Kidney (tissue), 14 donors: ENCODE results near the gene SKOR2. TPM values are rescaled to one million over a fixed set of nuclear protein-coding genes. Genes with fewer than 3 reads are reported as not detected.
A peak's percentile ranks its signal among the peaks of the same experiment; 100 is the strongest.
"Not testable (repeated sequence)": the region's sequence is repeated elsewhere in the genome, so short reads cannot be mapped to it uniquely, and the experiment has no call there.

Source experiments
- DNase-seq, 5 donors: peaks; one replicate each; pipeline ENCODE4 v3.0.0-alpha.2; 2013 to 2020
- FAIRE-seq: peaks from 2 replicates; lab custom pipeline; 2012; peaks lifted over from hg19 to GRCh38; lab: Jason Lieb, UNC
- H3K27ac ChIP-seq, 2 donors: one replicate each; pipeline ENCODE4 v1.7.0; 2013; ENCODE audit warnings: low read depth in 2 of 2, low read length in 2 of 2, inconsistent platforms in 1 of 2
- H3K27me3 ChIP-seq: one replicate; pipeline ENCODE4 v1.7.1; 2013; ENCODE audit warnings: low read length, inconsistent platforms; ENCODE audit not compliant: control insufficient read depth, insufficient read depth
- H3K36me3 ChIP-seq, 3 donors: one replicate each; pipeline versions ENCODE4 v1.7.0 to v1.7.1; 2013; ENCODE audit warnings: low read length in 3 of 3, control low read depth in 1 of 3, inconsistent platforms in 1 of 3; ENCODE audit not compliant: insufficient read depth in 3 of 3, control insufficient read depth in 2 of 3
- H3K4me1 ChIP-seq, 3 donors: one replicate each; pipeline versions ENCODE4 v1.7.0 to v1.7.1; 2013; ENCODE audit warnings: low read length in 3 of 3, inconsistent platforms in 1 of 3, low read depth in 1 of 3; ENCODE audit not compliant: control insufficient read depth in 2 of 3, insufficient read depth in 2 of 3
- H3K4me3 ChIP-seq, 3 donors: one replicate each; pipeline versions ENCODE4 v1.7.0 to v1.8.1; 2013; ENCODE audit warnings: low read length in 3 of 3, control low read depth in 1 of 3, inconsistent platforms in 1 of 3
- H3K9ac ChIP-seq, 3 donors: one replicate each; pipeline versions ENCODE4 v1.7.0 to v1.7.1; 2013; ENCODE audit warnings: low read length in 3 of 3, control low read depth in 1 of 3, inconsistent platforms in 1 of 3
- H3K9me3 ChIP-seq, 3 donors: one replicate each; pipeline versions ENCODE4 v1.7.0 to v1.7.1; 2013; ENCODE audit warnings: low read length in 3 of 3, control low read depth in 1 of 3, inconsistent platforms in 1 of 3; ENCODE audit not compliant: control insufficient read depth in 2 of 3, insufficient read depth in 1 of 3
- CTCF ChIP-seq: IDR thresholded peaks from 3 replicates; pipeline ENCODE4 v1.5.1; 2012; ENCODE audit warnings: mild to moderate bottlenecking, moderate library complexity, borderline replicate concordance; ENCODE audit not compliant: insufficient read depth; ENCODE audit errors: extremely low read depth
- intact Hi-C: fragments of 100-400 bp; cut with DNase I; formaldehyde crosslinking; loops from one replicate; pipeline ENCODE4 v1.11.1; 2022
- polyA plus RNA-seq: library from polyadenylated mRNA; stranded (reverse); fragments of 350-450 nt; fragmentation: Illumina TruSeq; extraction: RNeasy Lipid Tissue Mini Kit (QIAGEN cat#74804); gene quantifications from one replicate; pipeline ENCODE4 v1.2.3, GENCODE V29; 2014; ENCODE audit warnings: low read depth, low replicate concordance; ENCODE audit not compliant: insufficient read depth
- total RNA-seq: library from RNA; stranded (reverse); fragmentation: NEBNext Ultra II Directional; extraction: Animal tissue kit (Norgen Biotek cat#: 25700); gene quantifications from one replicate; pipeline ENCODE4 v1.2.1, GENCODE V29; 2021
- donor health status: control.
- donor health status: control.
- donor health status: control.
- donor health status: control.
- donor health status: control.
- donor health status: DM: yes; HTN: yes; CAD: no.
- donor health status: Normal renal cell carcinoma (clear cell type).

SKOR2 gene
- total and polyA plus RNA-seq, 2 donors from 2014 or later: not detected

- Histone ChIP-seq H3K4me1 (no peaks in the 10 kb centered on the region), H3K36me3 (no peaks in the 10 kb centered on the region), H3K4me3 (no peak overlapping the region), H3K27ac (no peak overlapping the region), H3K27me3 (no peaks in the 10 kb centered on the region), H3K9ac (no peak overlapping the region), H3K9me3 (no peaks in the 10 kb centered on the region)
- FAIRE-seq (no peak), DNase-seq (peak in 1 of 5 donors; percentile 4)
- TF ChIP-seq CTCF: no peak
- intact Hi-C loops: loop anchor here (10.0 kb wide), 1 partner anchor 99 kb away; no protein-coding TSS in a partner anchor
These were observed 47.6 kb downstream of the SKOR2 start for GRCh38 chr18:47203626-47204464.

- H3K9me3 ChIP-seq, H3K4me3 ChIP-seq, H3K36me3 ChIP-seq, intact Hi-C loops, H3K9ac ChIP-seq, DNase-seq, FAIRE-seq, H3K27me3 ChIP-seq, H3K27ac ChIP-seq, H3K4me1 ChIP-seq: not testable (repeated sequence)
These were observed 55.5 kb downstream of the SKOR2 start for GRCh38 chr18:47195961-47196360.

- no peak overlapping the region for H3K4me3 ChIP-seq
- FAIRE-seq: no peak
- TF ChIP-seq CTCF: peak; percentile 15
These were observed 59.5 kb downstream of the SKOR2 start for GRCh38 chr18:47191961-47192360.

GRCh38 chr18:47187721-47188120 is 63.7 kb downstream of the SKOR2 start:
- H3K9ac ChIP-seq: no peak overlapping the region
- intact Hi-C loops: no loop called here
- no peak for FAIRE-seq

More at GRCh38 chr18:47191961-47192360, 59.5 kb downstream of the SKOR2 start:
- Histone ChIP-seq H3K9me3 (no peaks in the 10 kb centered on the region), H3K27ac (no peak overlapping the region), H3K4me1 (no peaks in the 10 kb centered on the region), H3K36me3 (no peaks in the 10 kb centered on the region), H3K27me3 (no peaks in the 10 kb centered on the region), H3K9ac (no peak overlapping the region)
- intact Hi-C loops: no loop called here
- DNase-seq: no peak

More at GRCh38 chr18:47187721-47188120, 63.7 kb downstream of the SKOR2 start:
- Histone ChIP-seq H3K36me3 (no peaks in the 10 kb centered on the region), H3K4me3 (no peak overlapping the region), H3K27me3 (no peaks in the 10 kb centered on the region), H3K4me1 (no peaks in the 10 kb centered on the region), H3K27ac (no peak overlapping the region), H3K9me3 (peaks cover 0 to 6% (median 0%) of the 10 kb centered on the region in 3 donors)
- DNase-seq: no peak
- no peak for TF ChIP-seq CTCF
